Inferior parietal cortex (tissue), 1 donor: Measurements from ENCODE around the gene DHX15.

Experiments used
- DNase-seq: peaks from one replicate; pipeline ENCODE4 v3.0.0-alpha.2; 2016; ENCODE audit errors: extremely low spot score

DHX15 gene

DNA sequence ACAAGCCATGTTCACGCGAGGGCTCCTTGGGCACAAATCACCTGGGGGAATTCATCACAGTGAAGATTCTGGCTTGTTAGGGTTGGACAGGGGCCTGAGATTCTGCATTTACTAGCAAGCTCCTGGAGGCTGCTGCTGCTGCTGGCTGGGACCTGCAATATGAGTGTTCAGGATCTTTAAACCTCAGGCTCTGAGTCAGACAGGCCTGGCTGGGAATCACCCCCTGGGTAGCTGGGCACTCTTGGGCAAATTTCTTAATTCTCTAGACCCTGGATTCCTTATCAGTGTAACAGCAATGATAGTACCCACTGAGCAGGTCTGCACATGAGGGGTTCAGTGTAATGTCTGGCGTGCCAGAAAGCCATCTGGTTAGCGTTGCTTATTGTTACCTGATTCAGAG is 101.5 kb downstream of the DHX15 start:
- DNase-seq, result no peak

DNA sequence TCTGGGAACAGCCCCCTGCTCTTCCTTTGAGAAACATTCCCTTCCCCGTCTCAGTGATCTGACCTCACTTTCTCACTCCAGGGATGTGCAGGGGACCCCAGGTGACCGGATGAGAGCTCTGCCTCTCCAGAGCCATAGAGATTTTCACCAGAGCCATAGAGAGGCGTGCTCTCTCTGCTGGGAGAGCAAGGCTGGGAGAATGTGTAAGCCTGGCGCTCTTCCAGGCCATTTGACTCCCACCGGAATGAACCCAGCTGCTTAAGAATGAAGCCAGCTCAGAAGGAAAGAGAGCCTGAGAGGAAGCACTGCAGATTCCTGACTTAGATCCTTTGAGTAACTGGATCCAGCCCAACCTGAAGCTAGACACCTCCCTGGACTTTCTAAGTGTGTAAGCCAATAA is 106.4 kb downstream of the DHX15 start:
- DNase-seq, result no peak
